Kidney (tissue), 14 donors: ENCODE results near the gene MEGF6. TPM values are rescaled to one million over a fixed set of nuclear protein-coding genes. Genes with fewer than 3 reads are reported as not detected.

Experiments used
- DNase-seq, 5 donors: peaks; one replicate each; pipeline ENCODE4 v3.0.0-alpha.2; 2013 to 2020
- FAIRE-seq: peaks from 2 replicates; lab custom pipeline; 2012; peaks lifted over from hg19 to GRCh38; lab: Jason Lieb, UNC
- H3K27ac ChIP-seq, 2 donors: one replicate each; pipeline ENCODE4 v1.7.0; 2013; ENCODE audit warnings: low read depth in 2 of 2, low read length in 2 of 2, inconsistent platforms in 1 of 2
- H3K27me3 ChIP-seq: one replicate; pipeline ENCODE4 v1.7.1; 2013; ENCODE audit warnings: low read length, inconsistent platforms; ENCODE audit not compliant: control insufficient read depth, insufficient read depth
- H3K36me3 ChIP-seq, 3 donors: one replicate each; pipeline versions ENCODE4 v1.7.0 to v1.7.1; 2013; ENCODE audit warnings: low read length in 3 of 3, control low read depth in 1 of 3, inconsistent platforms in 1 of 3; ENCODE audit not compliant: insufficient read depth in 3 of 3, control insufficient read depth in 2 of 3
- H3K4me1 ChIP-seq, 3 donors: one replicate each; pipeline versions ENCODE4 v1.7.0 to v1.7.1; 2013; ENCODE audit warnings: low read length in 3 of 3, inconsistent platforms in 1 of 3, low read depth in 1 of 3; ENCODE audit not compliant: control insufficient read depth in 2 of 3, insufficient read depth in 2 of 3
- H3K4me3 ChIP-seq, 3 donors: one replicate each; pipeline versions ENCODE4 v1.7.0 to v1.8.1; 2013; ENCODE audit warnings: low read length in 3 of 3, control low read depth in 1 of 3, inconsistent platforms in 1 of 3
- H3K9ac ChIP-seq, 3 donors: one replicate each; pipeline versions ENCODE4 v1.7.0 to v1.7.1; 2013; ENCODE audit warnings: low read length in 3 of 3, control low read depth in 1 of 3, inconsistent platforms in 1 of 3
- H3K9me3 ChIP-seq, 3 donors: one replicate each; pipeline versions ENCODE4 v1.7.0 to v1.7.1; 2013; ENCODE audit warnings: low read length in 3 of 3, control low read depth in 1 of 3, inconsistent platforms in 1 of 3; ENCODE audit not compliant: control insufficient read depth in 2 of 3, insufficient read depth in 1 of 3
- CTCF ChIP-seq: IDR thresholded peaks from 3 replicates; pipeline ENCODE4 v1.5.1; 2012; ENCODE audit warnings: mild to moderate bottlenecking, moderate library complexity, borderline replicate concordance; ENCODE audit not compliant: insufficient read depth; ENCODE audit errors: extremely low read depth
- intact Hi-C: fragments of 100-400 bp; cut with DNase I; formaldehyde crosslinking; loops from one replicate; pipeline ENCODE4 v1.11.1; 2022
- polyA plus RNA-seq: library from polyadenylated mRNA; stranded (reverse); fragments of 350-450 nt; fragmentation: Illumina TruSeq; extraction: RNeasy Lipid Tissue Mini Kit (QIAGEN cat#74804); gene quantifications from one replicate; pipeline ENCODE4 v1.2.3, GENCODE V29; 2014; ENCODE audit warnings: low read depth, low replicate concordance; ENCODE audit not compliant: insufficient read depth
- total RNA-seq: library from RNA; stranded (reverse); fragmentation: NEBNext Ultra II Directional; extraction: Animal tissue kit (Norgen Biotek cat#: 25700); gene quantifications from one replicate; pipeline ENCODE4 v1.2.1, GENCODE V29; 2021
- donor health status: control.
- donor health status: control.
- donor health status: control.
- donor health status: control.
- donor health status: control.
- donor health status: DM: yes; HTN: yes; CAD: no.
- donor health status: Normal renal cell carcinoma (clear cell type).

The MEGF6 gene
- total and polyA plus RNA-seq, 2 donors from 2014 or later = 2.8 to 10.9 TPM

DNA sequence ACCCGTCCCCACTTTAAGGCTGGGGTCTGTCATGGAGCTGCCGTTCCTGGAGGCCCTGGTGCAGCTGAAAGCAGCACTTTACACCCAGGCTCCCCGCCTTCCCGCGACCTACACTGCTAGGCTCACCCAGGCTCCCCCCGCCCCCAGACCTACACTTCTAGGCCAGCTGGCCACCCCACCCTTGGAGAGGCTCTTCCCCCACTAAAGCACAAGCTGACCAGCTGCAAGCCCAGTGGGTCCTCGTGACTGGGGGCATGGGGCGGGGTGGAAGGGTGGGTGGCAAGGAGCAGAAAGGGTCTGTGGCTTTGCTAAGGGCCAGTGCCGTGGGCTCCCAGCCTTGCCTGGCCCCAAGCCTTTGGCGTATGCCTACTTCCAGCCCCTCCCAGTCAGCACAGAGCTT lies 166.6 kb downstream of the MEGF6 start:
- Histone ChIP-seq H3K4me3 (no peak overlapping the region), H3K27me3 (no peaks in the 10 kb centered on the region)
- peak in 1 of 5 donors; percentile 39 for DNase-seq

DNA sequence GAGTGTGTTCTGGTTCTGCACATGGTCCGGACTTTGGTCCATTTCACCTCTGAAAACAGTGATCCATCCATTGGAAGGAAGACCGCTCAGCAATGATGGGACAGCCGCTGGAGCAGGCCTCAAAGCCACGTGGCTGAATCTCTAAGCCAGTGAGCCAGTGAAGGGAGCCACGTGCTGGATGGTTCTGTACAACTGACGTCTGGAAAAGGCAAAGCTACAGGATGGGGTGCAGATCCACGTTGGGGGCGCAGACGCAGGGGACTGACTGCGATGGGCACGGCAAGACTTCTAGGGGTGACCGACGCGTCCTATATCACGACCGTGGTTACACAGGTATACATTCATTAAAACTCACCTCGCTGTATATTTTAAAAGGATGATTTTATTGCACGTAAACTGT lies 167.0 kb downstream of the MEGF6 start:
- no peaks in the 10 kb centered on the region for H3K27me3 ChIP-seq
- no peaks in the 10 kb centered on the region for H3K4me1 ChIP-seq
- H3K9ac ChIP-seq = no peak overlapping the region
- intact Hi-C loops = no loop called here
- peaks cover 0 to 2% (median 2%) of the 10 kb centered on the region in 3 donors for H3K9me3 ChIP-seq
- FAIRE-seq (no peak), DNase-seq (peak in 1 of 5 donors; percentile 29)
- no peak overlapping the region for H3K27ac ChIP-seq
- no peak overlapping the region for H3K4me3 ChIP-seq
- TF ChIP-seq CTCF = no peak
- H3K36me3 ChIP-seq = no peaks in the 10 kb centered on the region

More for the DNA sequence above, 166.6 kb downstream of the MEGF6 start:
- no peaks in the 10 kb centered on the region for H3K4me1 ChIP-seq
- H3K36me3 ChIP-seq = no peaks in the 10 kb centered on the region
- no peak for TF ChIP-seq CTCF
- no peak overlapping the region for H3K27ac ChIP-seq
- no peak overlapping the region for H3K9ac ChIP-seq
- intact Hi-C loops = no loop called here
- peaks cover 0 to 2% (median 2%) of the 10 kb centered on the region in 3 donors for H3K9me3 ChIP-seq
- FAIRE-seq = no peak

GRCh38 chr1:3443807-3444206 lies 167.5 kb downstream of the MEGF6 start:
- DNase-seq (no peak), FAIRE-seq (no peak)
- Histone ChIP-seq H3K27me3 (no peaks in the 10 kb centered on the region), H3K4me1 (no peaks in the 10 kb centered on the region), H3K4me3 (no peak overlapping the region), H3K36me3 (no peaks in the 10 kb centered on the region), H3K27ac (no peak overlapping the region), H3K9me3 (peaks cover 0 to 2% (median 2%) of the 10 kb centered on the region in 3 donors), H3K9ac (no peak overlapping the region)
- intact Hi-C loops = no loop called here
- no peak for TF ChIP-seq CTCF

DNA sequence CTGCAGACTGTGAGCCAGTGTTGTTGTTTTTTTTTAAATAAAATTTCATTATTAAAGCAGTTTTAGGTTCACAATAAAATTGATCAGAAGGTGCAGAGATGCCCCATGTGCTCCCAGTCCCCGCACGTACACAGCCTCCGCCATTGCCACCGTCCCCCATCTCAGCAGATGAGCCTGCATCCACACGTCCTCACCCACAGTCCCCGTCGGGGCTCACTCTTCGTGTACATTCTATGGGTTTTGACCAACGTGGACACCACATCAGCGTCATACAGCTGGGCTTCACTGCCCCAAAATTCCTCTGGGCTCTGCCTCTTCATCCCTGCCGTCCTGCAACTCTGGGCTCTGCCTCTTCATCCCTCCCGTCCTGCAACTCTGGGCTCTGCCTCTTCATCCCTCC lies 168.4 kb downstream of the MEGF6 start:
- DNase-seq = peak in 1 of 5 donors; percentile 29
- no peaks in the 10 kb centered on the region for H3K4me1 ChIP-seq
- FAIRE-seq = no peak
- intact Hi-C loops = no loop called here
- no peaks in the 10 kb centered on the region for H3K36me3 ChIP-seq
- no peak overlapping the region for H3K27ac ChIP-seq
- no peak overlapping the region for H3K9ac ChIP-seq
- no peak overlapping the region for H3K4me3 ChIP-seq
- TF ChIP-seq CTCF = no peak
- H3K9me3 ChIP-seq = peaks cover 0 to 2% (median 2%) of the 10 kb centered on the region in 3 donors
- no peaks in the 10 kb centered on the region for H3K27me3 ChIP-seq
